Measurements from ENCODE around the gene GJA5.

Gene GJA5

GRCh38 chr1:147760481-147761260 lies at the start of gene GJA5:
Gene GJA5, minus strand, starts transcription at chr1:147760602. Its CDS starts 1,364 bp downstream, at chr1:147759238.
- no peak for TF ChIP-seq CTCF (IDR thresholded peaks at IDR 0.05; ENCODE audit: extremely low read depth, missing control alignments)
- no peak for DNase-seq (ENCODE audit: low spot score)

GRCh38 chr1:147809236-147809635 lies 48.8 kb upstream of the GJA5 start:
- TF ChIP-seq CTCF (IDR thresholded peaks at IDR 0.05; ENCODE audit: extremely low read depth, missing control alignments): no peak
- no peak for DNase-seq (ENCODE audit: low spot score)

- no peak for TF ChIP-seq CTCF (IDR thresholded peaks at IDR 0.05; ENCODE audit: extremely low read depth, missing control alignments)
- no peak for DNase-seq (ENCODE audit: low spot score)
Measured at GRCh38 chr1:147808025-147808424, 47.6 kb upstream of the GJA5 start.

- no peak for DNase-seq (ENCODE audit: low spot score)
- no peak for TF ChIP-seq CTCF (IDR thresholded peaks at IDR 0.05; ENCODE audit: extremely low read depth, missing control alignments)
Measured at GRCh38 chr1:147807405-147807804, 47.0 kb upstream of the GJA5 start.

- TF ChIP-seq CTCF (IDR thresholded peaks at IDR 0.05; ENCODE audit: extremely low read depth, missing control alignments): no peak
- no peak for DNase-seq (ENCODE audit: low spot score)
Measured at GRCh38 chr1:147804942-147805723, 44.7 kb upstream of the GJA5 start.

GRCh38 chr1:147800804-147801203 lies 40.4 kb upstream of the GJA5 start:
- DNase-seq (ENCODE audit: low spot score): no peak
- no peak for TF ChIP-seq CTCF (IDR thresholded peaks at IDR 0.05; ENCODE audit: extremely low read depth, missing control alignments)

- TF ChIP-seq CTCF (IDR thresholded peaks at IDR 0.05; ENCODE audit: extremely low read depth, missing control alignments): no peak
- no peak for DNase-seq (ENCODE audit: low spot score)
Measured at GRCh38 chr1:147798731-147799130, 38.3 kb upstream of the GJA5 start.

All from GM20000 (cell line).